ENCODE measurements around the gene CELF4.

CELF4 gene

GRCh38 chr18:37544713-37545112 is 20.9 kb downstream of the CELF4 start:
- Histone ChIP-seq H3K36me3 (ENCODE audit: insufficient read depth, low read depth, low read length) (no peaks in the 10 kb centered on the region), H3K4me3 (ENCODE audit: low read length) (no peak overlapping the region)

GRCh38 chr18:37544217-37544616 is 21.4 kb downstream of the CELF4 start:
- Histone ChIP-seq H3K36me3 (ENCODE audit: insufficient read depth, low read depth, low read length) (no peaks in the 10 kb centered on the region), H3K9me3 (ENCODE audit: insufficient read depth, low read depth, low read length) (no peaks in the 10 kb centered on the region), H3K27me3 (ENCODE audit: insufficient read depth, low read length) (peaks cover 8% of the 10 kb centered on the region), H3K4me3 (ENCODE audit: low read length) (no peak overlapping the region), H3K4me1 (ENCODE audit: insufficient read depth, low read length) (peaks cover 1% of the 10 kb centered on the region; the same call in 1 of the 2 replicates), H3K9ac (ENCODE audit: low read depth, low read length) (no peak overlapping the region), H3K27ac (ENCODE audit: low read length) (no peak overlapping the region)

More at GRCh38 chr18:37544713-37545112, 20.9 kb downstream of the CELF4 start:
- Histone ChIP-seq H3K9ac (ENCODE audit: low read depth, low read length) (no peak overlapping the region), H3K27me3 (ENCODE audit: insufficient read depth, low read length) (peaks cover 3% of the 10 kb centered on the region; the same call in 1 of the 2 replicates), H3K4me1 (ENCODE audit: insufficient read depth, low read length) (no peaks in the 10 kb centered on the region), H3K27ac (ENCODE audit: low read length) (no peak overlapping the region), H3K9me3 (ENCODE audit: insufficient read depth, low read depth, low read length) (no peaks in the 10 kb centered on the region)

GRCh38 chr18:37543321-37543720 is 22.3 kb downstream of the CELF4 start:
- no peak overlapping the region for H3K9ac ChIP-seq (ENCODE audit: low read depth, low read length)
- peaks cover 17% of the 10 kb centered on the region for H3K27me3 ChIP-seq (ENCODE audit: insufficient read depth, low read length)
- peaks cover 8% of the 10 kb centered on the region; the same call in 1 of the 2 replicates for H3K4me1 ChIP-seq (ENCODE audit: insufficient read depth, low read length)
- no peak overlapping the region for H3K4me3 ChIP-seq (ENCODE audit: low read length)
- no peak overlapping the region for H3K27ac ChIP-seq (ENCODE audit: low read length)
- no peaks in the 10 kb centered on the region for H3K36me3 ChIP-seq (ENCODE audit: insufficient read depth, low read depth, low read length)
- no peaks in the 10 kb centered on the region for H3K9me3 ChIP-seq (ENCODE audit: insufficient read depth, low read depth, low read length)

- Histone ChIP-seq H3K27ac (ENCODE audit: low read length) (no peak overlapping the region), H3K4me3 (ENCODE audit: low read length) (no peak overlapping the region), H3K9ac (ENCODE audit: low read depth, low read length) (no peak overlapping the region), H3K4me1 (ENCODE audit: insufficient read depth, low read length) (peaks cover 14% of the 10 kb centered on the region; the same call in 1 of the 2 replicates), H3K36me3 (ENCODE audit: insufficient read depth, low read depth, low read length) (no peaks in the 10 kb centered on the region), H3K27me3 (ENCODE audit: insufficient read depth, low read length) (peaks cover 35% of the 10 kb centered on the region), H3K9me3 (ENCODE audit: insufficient read depth, low read depth, low read length) (no peaks in the 10 kb centered on the region)
Observed at GRCh38 chr18:37541517-37541916, 24.1 kb downstream of the CELF4 start.

GRCh38 chr18:37540424-37541138 is 25.0 kb downstream of the CELF4 start:
- no peaks in the 10 kb centered on the region for H3K36me3 ChIP-seq (ENCODE audit: insufficient read depth, low read depth, low read length)
- no peaks in the 10 kb centered on the region for H3K9me3 ChIP-seq (ENCODE audit: insufficient read depth, low read depth, low read length)
- no peak overlapping the region for H3K4me3 ChIP-seq (ENCODE audit: low read length)
- no peak overlapping the region for H3K9ac ChIP-seq (ENCODE audit: low read depth, low read length)
- H3K27ac ChIP-seq (ENCODE audit: low read length): no peak overlapping the region
- H3K27me3 ChIP-seq (ENCODE audit: insufficient read depth, low read length): peaks cover 42% of the 10 kb centered on the region
- H3K4me1 ChIP-seq (ENCODE audit: insufficient read depth, low read length): peaks cover 14% of the 10 kb centered on the region; the same call in 1 of the 2 replicates

- no peak overlapping the region for H3K9ac ChIP-seq (ENCODE audit: low read depth, low read length)
- no peaks in the 10 kb centered on the region for H3K9me3 ChIP-seq (ENCODE audit: insufficient read depth, low read depth, low read length)
- no peaks in the 10 kb centered on the region for H3K36me3 ChIP-seq (ENCODE audit: insufficient read depth, low read depth, low read length)
- peaks cover 14% of the 10 kb centered on the region; the same call in 1 of the 2 replicates for H3K4me1 ChIP-seq (ENCODE audit: insufficient read depth, low read length)
- H3K27ac ChIP-seq (ENCODE audit: low read length): no peak overlapping the region
- peaks cover 42% of the 10 kb centered on the region for H3K27me3 ChIP-seq (ENCODE audit: insufficient read depth, low read length)
- peak overlapping the region; percentile 45; the same call in 1 of the 2 replicates for H3K4me3 ChIP-seq (ENCODE audit: low read length)
Observed at GRCh38 chr18:37539236-37539635, 26.4 kb downstream of the CELF4 start.

- H3K9ac ChIP-seq (ENCODE audit: low read depth, low read length): peak overlapping the region; percentile 43; the same call in 1 of the 2 replicates
- no peaks in the 10 kb centered on the region for H3K36me3 ChIP-seq (ENCODE audit: insufficient read depth, low read depth, low read length)
- H3K4me1 ChIP-seq (ENCODE audit: insufficient read depth, low read length): peaks cover 14% of the 10 kb centered on the region; the same call in 1 of the 2 replicates
- no peaks in the 10 kb centered on the region for H3K9me3 ChIP-seq (ENCODE audit: insufficient read depth, low read depth, low read length)
- no peak overlapping the region for H3K27ac ChIP-seq (ENCODE audit: low read length)
- H3K4me3 ChIP-seq (ENCODE audit: low read length): peak overlapping the region; percentile 45
- peaks cover 42% of the 10 kb centered on the region for H3K27me3 ChIP-seq (ENCODE audit: insufficient read depth, low read length)
Observed at GRCh38 chr18:37538526-37539205, 26.9 kb downstream of the CELF4 start.

- Histone ChIP-seq H3K36me3 (ENCODE audit: insufficient read depth, low read depth, low read length) (no peaks in the 10 kb centered on the region), H3K27ac (ENCODE audit: low read length) (no peak overlapping the region), H3K9me3 (ENCODE audit: insufficient read depth, low read depth, low read length) (no peaks in the 10 kb centered on the region), H3K4me3 (ENCODE audit: low read length) (peak overlapping the region; percentile 45; the same call in 1 of the 2 replicates), H3K4me1 (ENCODE audit: insufficient read depth, low read length) (peaks cover 14% of the 10 kb centered on the region; the same call in 1 of the 2 replicates), H3K9ac (ENCODE audit: low read depth, low read length) (peak overlapping the region; percentile 43; the same call in 1 of the 2 replicates), H3K27me3 (ENCODE audit: insufficient read depth, low read length) (peaks cover 42% of the 10 kb centered on the region)
Observed at GRCh38 chr18:37537868-37538525, 27.6 kb downstream of the CELF4 start.

- H3K27ac ChIP-seq (ENCODE audit: low read length): no peak overlapping the region
- H3K4me1 ChIP-seq (ENCODE audit: insufficient read depth, low read length): peaks cover 14% of the 10 kb centered on the region; the same call in 1 of the 2 replicates
- no peak overlapping the region for H3K4me3 ChIP-seq (ENCODE audit: low read length)
- no peaks in the 10 kb centered on the region for H3K36me3 ChIP-seq (ENCODE audit: insufficient read depth, low read depth, low read length)
- no peaks in the 10 kb centered on the region for H3K9me3 ChIP-seq (ENCODE audit: insufficient read depth, low read depth, low read length)
- peaks cover 42% of the 10 kb centered on the region for H3K27me3 ChIP-seq (ENCODE audit: insufficient read depth, low read length)
- H3K9ac ChIP-seq (ENCODE audit: low read depth, low read length): no peak overlapping the region
Observed at GRCh38 chr18:37536656-37537055, 28.9 kb downstream of the CELF4 start.

- H3K36me3 ChIP-seq (ENCODE audit: insufficient read depth, low read depth, low read length): no peaks in the 10 kb centered on the region
- H3K27ac ChIP-seq (ENCODE audit: low read length): no peak overlapping the region
- no peak overlapping the region for H3K9ac ChIP-seq (ENCODE audit: low read depth, low read length)
- H3K4me3 ChIP-seq (ENCODE audit: low read length): no peak overlapping the region
- no peaks in the 10 kb centered on the region for H3K9me3 ChIP-seq (ENCODE audit: insufficient read depth, low read depth, low read length)
- H3K27me3 ChIP-seq (ENCODE audit: insufficient read depth, low read length): peaks cover 42% of the 10 kb centered on the region
- H3K4me1 ChIP-seq (ENCODE audit: insufficient read depth, low read length): peaks cover 14% of the 10 kb centered on the region; the same call in 1 of the 2 replicates
Observed at GRCh38 chr18:37535968-37536367, 29.6 kb downstream of the CELF4 start.

- H3K4me1 ChIP-seq (ENCODE audit: insufficient read depth, low read length): peaks cover 14% of the 10 kb centered on the region; the same call in 1 of the 2 replicates
- no peak overlapping the region for H3K4me3 ChIP-seq (ENCODE audit: low read length)
- H3K9ac ChIP-seq (ENCODE audit: low read depth, low read length): no peak overlapping the region
- H3K27me3 ChIP-seq (ENCODE audit: insufficient read depth, low read length): peaks cover 38% of the 10 kb centered on the region
- H3K9me3 ChIP-seq (ENCODE audit: insufficient read depth, low read depth, low read length): no peaks in the 10 kb centered on the region
- H3K27ac ChIP-seq (ENCODE audit: low read length): no peak overlapping the region
- no peaks in the 10 kb centered on the region for H3K36me3 ChIP-seq (ENCODE audit: insufficient read depth, low read depth, low read length)
Observed at GRCh38 chr18:37534627-37535026, 31.0 kb downstream of the CELF4 start.
